Progenitor cell of endocrine pancreas (in vitro differentiated cells): ENCODE data around the gene RASAL2. TPM values are rescaled to one million over a fixed set of nuclear protein-coding genes. Genes with fewer than 3 reads are reported as not detected.
"Not testable (repeated sequence)": the region's sequence is repeated elsewhere in the genome, so short reads cannot be mapped to it uniquely, and the experiment has no call there.

Experiments
- DNase-seq: peaks from one replicate; pipeline ENCODE4 v3.0.0; 2021; ENCODE audit warnings: low spot score; ENCODE audit not compliant: unreplicated experiment
- H3K27ac Mint-ChIP-seq: 2 replicates; pipeline ENCODE4 v1.8.0; 2021; ENCODE audit warnings: mild to moderate bottlenecking, moderate library complexity, mixed read lengths
- H3K27me3 Mint-ChIP-seq: 2 replicates; pipeline ENCODE4 v1.8.0; 2021; ENCODE audit warnings: mixed read lengths
- H3K36me3 Mint-ChIP-seq: 2 replicates; pipeline ENCODE4 v1.8.0; 2022; ENCODE audit warnings: mixed read lengths; ENCODE audit not compliant: insufficient read depth
- H3K4me1 Mint-ChIP-seq: 2 replicates; pipeline ENCODE4 v1.8.0; 2021; ENCODE audit warnings: low read depth, mixed read lengths
- H3K4me3 Mint-ChIP-seq: 2 replicates; pipeline ENCODE4 v1.8.0; 2021; ENCODE audit warnings: low read depth, mild to moderate bottlenecking, moderate library complexity, mixed read lengths
- H3K9me3 Mint-ChIP-seq: 2 replicates; pipeline ENCODE4 v1.8.0; 2021; ENCODE audit warnings: low read depth, mixed read lengths
- CTCF ChIP-seq: fragments of 200-600 bp; sonication (generic); IDR thresholded peaks from one replicate; pipeline ENCODE4 v1.5.0; 2021; ENCODE audit warnings: antibody characterized with exemption, mild to moderate bottlenecking; ENCODE audit not compliant: unreplicated experiment
- total RNA-seq: library from RNA; stranded (reverse); gene quantifications from 2 replicates; pipeline ENCODE4 v1.2.1, GENCODE V29; 2021

The RASAL2 gene
- total RNA-seq, 1 donor from 2014 or later: 28.5 TPM

GRCh38 chr1:178243890-178244289 lies 150.0 kb downstream of the RASAL2 start:
- TF ChIP-seq CTCF: no peak
- no peak overlapping the region for H3K4me3 Mint-ChIP-seq
- H3K4me1 Mint-ChIP-seq: no peaks in the 10 kb centered on the region
- DNase-seq: no peak
- H3K36me3 Mint-ChIP-seq: peaks cover 26% of the 10 kb centered on the region
- peaks cover 30% of the 10 kb centered on the region for H3K9me3 Mint-ChIP-seq
- H3K27ac Mint-ChIP-seq: no peak overlapping the region
- no peaks in the 10 kb centered on the region for H3K27me3 Mint-ChIP-seq

- not testable (repeated sequence) for H3K27me3 Mint-ChIP-seq, H3K27ac Mint-ChIP-seq, DNase-seq, H3K4me1 Mint-ChIP-seq, H3K4me3 Mint-ChIP-seq
- H3K9me3 Mint-ChIP-seq: peaks cover 40% of the 10 kb centered on the region
- H3K36me3 Mint-ChIP-seq: peaks cover 34% of the 10 kb centered on the region
Observed at GRCh38 chr1:178248284-178248683, 154.4 kb downstream of the RASAL2 start.

GRCh38 chr1:178253581-178253980 lies 159.7 kb downstream of the RASAL2 start:
- Mint-ChIP-seq H3K27ac (peak overlapping the region; percentile 54), H3K36me3 (peaks cover 20% of the 10 kb centered on the region), H3K9me3 (peaks cover 28% of the 10 kb centered on the region)
- not testable (repeated sequence) for H3K27me3 Mint-ChIP-seq, H3K4me3 Mint-ChIP-seq, DNase-seq, H3K4me1 Mint-ChIP-seq

GRCh38 chr1:178254433-178254832 lies 160.5 kb downstream of the RASAL2 start:
- no peak for TF ChIP-seq CTCF
- Mint-ChIP-seq H3K4me1 (peaks cover 4% of the 10 kb centered on the region), H3K27ac (no peak overlapping the region), H3K4me3 (no peak overlapping the region), H3K36me3 (peaks cover 16% of the 10 kb centered on the region), H3K9me3 (peaks cover 24% of the 10 kb centered on the region), H3K27me3 (no peaks in the 10 kb centered on the region)
- DNase-seq: no peak

GRCh38 chr1:178258536-178258935 lies 164.6 kb downstream of the RASAL2 start:
- H3K27ac Mint-ChIP-seq: no peak overlapping the region
- H3K9me3 Mint-ChIP-seq: peaks cover 16% of the 10 kb centered on the region
- peaks cover 8% of the 10 kb centered on the region for H3K36me3 Mint-ChIP-seq
- H3K4me1 Mint-ChIP-seq: peaks cover 20% of the 10 kb centered on the region
- no peak overlapping the region for H3K4me3 Mint-ChIP-seq
- H3K27me3 Mint-ChIP-seq: no peaks in the 10 kb centered on the region
- TF ChIP-seq CTCF: no peak
- no peak for DNase-seq

GRCh38 chr1:178262120-178262500 lies 168.2 kb downstream of the RASAL2 start:
- Mint-ChIP-seq H3K4me1 (peaks cover 20% of the 10 kb centered on the region), H3K9me3 (peaks cover 3% of the 10 kb centered on the region), H3K36me3 (peaks cover 1% of the 10 kb centered on the region), H3K27me3 (no peaks in the 10 kb centered on the region), H3K4me3 (no peak overlapping the region), H3K27ac (peak overlapping the region; percentile 81)
- TF ChIP-seq CTCF: no peak
- DNase-seq: no peak
